Transverse colon (tissue), 4 donors: ENCODE results near the gene CDH22. TPM values are rescaled to one million over a fixed set of nuclear protein-coding genes. Genes with fewer than 3 reads are reported as not detected.

Experiments
- DNase-seq: peaks from one replicate; pipeline ENCODE4 v3.0.0-alpha.2; 2019
- H3K27ac ChIP-seq, 4 donors: fragments of 200-600 bp; sonication (generic); 2 replicates each; pipeline ENCODE4 v1.5.1; 2016 to 2018; ENCODE audit warnings: inconsistent platforms in 4 of 4
- H3K27me3 ChIP-seq: fragments of 200-600 bp; sonication (generic); 2 replicates; pipeline ENCODE4 v1.5.1; 2017; ENCODE audit warnings: inconsistent platforms
- H3K36me3 ChIP-seq, 4 donors: fragments of 200-600 bp; sonication (generic); 2 replicates each; pipeline ENCODE4 v1.5.1; 2017 to 2019; ENCODE audit warnings: inconsistent platforms in 4 of 4
- H3K4me1 ChIP-seq, 4 donors: fragments of 200-600 bp; sonication (generic); 2 replicates each; pipeline ENCODE4 v1.5.1; 2017 to 2020; ENCODE audit warnings: inconsistent platforms in 4 of 4
- H3K4me3 ChIP-seq, 4 donors: fragments of 200-600 bp; sonication (generic); 1 replicate in 1 of 4; 2 replicates in 3 of 4; pipeline versions ENCODE4 v1.5.1 to v1.6.1; 2017 to 2019; ENCODE audit warnings: inconsistent platforms in 4 of 4
- H3K9me3 ChIP-seq, 2 donors: fragments of 200-600 bp; sonication (generic); 2 replicates each; pipeline ENCODE4 v1.5.1; 2017 to 2019; ENCODE audit warnings: inconsistent platforms in 2 of 2
- EP300 ChIP-seq: sonication (generic); formaldehyde crosslinking; IDR thresholded peaks from one replicate; pipeline ENCODE4 v1.6.1; 2017; ENCODE audit warnings: antibody characterized with exemption, low read depth
- POLR2A ChIP-seq: fragments of 450-650 bp; IDR thresholded peaks from one replicate; pipeline ENCODE4 v1.6.1; 2016; ENCODE audit warnings: antibody characterized with exemption, mild to moderate bottlenecking, moderate library complexity
- POLR2AphosphoS5 ChIP-seq, 3 donors: sonication (generic); formaldehyde crosslinking; IDR thresholded peaks; one replicate each; pipeline ENCODE4 v1.6.1; 2016; ENCODE audit warnings: antibody characterized with exemption in 3 of 3
- WGBS, 2 donors: methylation state at CpG; one replicate each; pipeline ENCODE4 v1.1.5; 2018; ENCODE audit warnings: low coverage in 1 of 2; 5-methylcytosine and 5-hydroxymethylcytosine counted together
- in situ Hi-C, 4 donors: fragments of 200-750 bp; cut with MboI; loops; one replicate each; pipeline versions ENCODE4 v1.15.0 to v1.15.1; 2017; ENCODE audit warnings: low sequenced_read_pairs in 3 of 4, low pct_ligation_motif_present in 1 of 4, low pct_unique_long_range_greater_than_20kb in 1 of 4
- intact Hi-C: fragments of 100-400 bp; cut with DNase I; formaldehyde crosslinking; loops from one replicate; pipeline ENCODE4 v1.15.1; 2023; ENCODE audit warnings: low total_unique reads
- total RNA-seq, 4 donors: library from RNA; depleted of rRNA; stranded (reverse); fragments of >200 nt; gene quantifications; one replicate each; pipeline ENCODE4 v1.1.0, GENCODE V29; 2016
- TF ChIP-seq, protein P1 (sequence below), 5 experiments: fragments of 200-600 bp in 3 of 5; fragments of 450-650 bp in 2 of 5; sonication (generic) in 3 of 5; IDR thresholded peaks; 1 replicate in 2 of 5; 2 replicates in 3 of 5; pipeline ENCODE4 v1.5.1; 2016 to 2017; ENCODE audit warnings: antibody characterized with exemption in 5 of 5, inconsistent platforms in 3 of 5, mild to moderate bottlenecking in 2 of 5, moderate library complexity in 1 of 5

The CDH22 gene
- total RNA-seq, 4 donors from 2014 or later: not detected

DNA sequence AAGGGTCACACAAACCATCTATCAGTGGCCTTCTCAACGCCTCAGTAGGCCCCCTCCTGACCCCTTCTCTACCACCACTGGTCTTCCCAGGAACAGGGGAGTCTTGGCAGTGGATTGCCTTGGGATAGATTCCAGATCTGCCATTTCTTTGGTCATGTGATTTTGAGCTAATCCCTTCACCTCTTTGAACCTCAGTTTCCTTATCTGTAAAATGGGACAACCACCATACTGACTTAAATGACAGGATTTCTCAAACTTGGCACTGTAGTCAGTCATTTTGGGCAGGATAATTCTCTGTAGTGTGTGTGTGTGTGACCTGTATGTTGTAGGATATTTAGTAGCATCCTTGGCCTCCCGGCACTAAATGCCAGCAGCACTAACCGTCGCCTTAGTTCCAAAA lies 89.1 kb downstream of the CDH22 start:
- H3K27me3 ChIP-seq: peaks cover 9% of the 10 kb centered on the region
- WGBS, 2 donors: 72 to 78% methylated on average over 2 to 4 of the region's 4 CpGs
- TF ChIP-seq, protein P1, sequence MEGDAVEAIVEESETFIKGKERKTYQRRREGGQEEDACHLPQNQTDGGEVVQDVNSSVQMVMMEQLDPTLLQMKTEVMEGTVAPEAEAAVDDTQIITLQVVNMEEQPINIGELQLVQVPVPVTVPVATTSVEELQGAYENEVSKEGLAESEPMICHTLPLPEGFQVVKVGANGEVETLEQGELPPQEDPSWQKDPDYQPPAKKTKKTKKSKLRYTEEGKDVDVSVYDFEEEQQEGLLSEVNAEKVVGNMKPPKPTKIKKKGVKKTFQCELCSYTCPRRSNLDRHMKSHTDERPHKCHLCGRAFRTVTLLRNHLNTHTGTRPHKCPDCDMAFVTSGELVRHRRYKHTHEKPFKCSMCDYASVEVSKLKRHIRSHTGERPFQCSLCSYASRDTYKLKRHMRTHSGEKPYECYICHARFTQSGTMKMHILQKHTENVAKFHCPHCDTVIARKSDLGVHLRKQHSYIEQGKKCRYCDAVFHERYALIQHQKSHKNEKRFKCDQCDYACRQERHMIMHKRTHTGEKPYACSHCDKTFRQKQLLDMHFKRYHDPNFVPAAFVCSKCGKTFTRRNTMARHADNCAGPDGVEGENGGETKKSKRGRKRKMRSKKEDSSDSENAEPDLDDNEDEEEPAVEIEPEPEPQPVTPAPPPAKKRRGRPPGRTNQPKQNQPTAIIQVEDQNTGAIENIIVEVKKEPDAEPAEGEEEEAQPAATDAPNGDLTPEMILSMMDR (IDR thresholded peaks at IDR 0.05): no peak
- no peak for TF ChIP-seq POLR2AphosphoS5 (IDR thresholded peaks at IDR 0.05)
- TF ChIP-seq EP300: no peak
- in situ Hi-C loops: no loop called here
- H3K4me1 ChIP-seq: no peaks in the 10 kb centered on the region
- H3K36me3 ChIP-seq: no peaks in the 10 kb centered on the region
- no peaks in the 10 kb centered on the region for H3K9me3 ChIP-seq
- H3K4me3 ChIP-seq: no peak overlapping the region
- no peak for DNase-seq
- intact Hi-C loops: no loop called here
- H3K27ac ChIP-seq: no peak overlapping the region

GRCh38 chr20:46218656-46219055 lies 89.6 kb downstream of the CDH22 start:
- WGBS, 2 donors: 60 to 67% methylated on average over 1 to 5 of the region's 9 CpGs
- H3K9me3 ChIP-seq: no peaks in the 10 kb centered on the region
- no peak overlapping the region for H3K27ac ChIP-seq
- intact Hi-C loops (no loop called here), in situ Hi-C loops (no loop called here)
- DNase-seq: no peak
- no peaks in the 10 kb centered on the region for H3K36me3 ChIP-seq
- peaks cover 4% of the 10 kb centered on the region for H3K27me3 ChIP-seq
- H3K4me3 ChIP-seq: no peak overlapping the region
- TF ChIP-seq POLR2A: no peak
- no peaks in the 10 kb centered on the region for H3K4me1 ChIP-seq

- H3K27ac ChIP-seq: no peak overlapping the region
- no peak for DNase-seq
- H3K9me3 ChIP-seq: no peaks in the 10 kb centered on the region
- in situ Hi-C loops: no loop called here
- H3K36me3 ChIP-seq: no peaks in the 10 kb centered on the region
- no peak overlapping the region for H3K4me3 ChIP-seq
- peaks cover 13% of the 10 kb centered on the region for H3K27me3 ChIP-seq
- H3K4me1 ChIP-seq: no peaks in the 10 kb centered on the region
- TF ChIP-seq, protein P1 (IDR thresholded peaks at IDR 0.05): no peak
- intact Hi-C loops: no loop called here
These were observed 90.7 kb downstream of the CDH22 start for GRCh38 chr20:46217583-46217982.

DNA sequence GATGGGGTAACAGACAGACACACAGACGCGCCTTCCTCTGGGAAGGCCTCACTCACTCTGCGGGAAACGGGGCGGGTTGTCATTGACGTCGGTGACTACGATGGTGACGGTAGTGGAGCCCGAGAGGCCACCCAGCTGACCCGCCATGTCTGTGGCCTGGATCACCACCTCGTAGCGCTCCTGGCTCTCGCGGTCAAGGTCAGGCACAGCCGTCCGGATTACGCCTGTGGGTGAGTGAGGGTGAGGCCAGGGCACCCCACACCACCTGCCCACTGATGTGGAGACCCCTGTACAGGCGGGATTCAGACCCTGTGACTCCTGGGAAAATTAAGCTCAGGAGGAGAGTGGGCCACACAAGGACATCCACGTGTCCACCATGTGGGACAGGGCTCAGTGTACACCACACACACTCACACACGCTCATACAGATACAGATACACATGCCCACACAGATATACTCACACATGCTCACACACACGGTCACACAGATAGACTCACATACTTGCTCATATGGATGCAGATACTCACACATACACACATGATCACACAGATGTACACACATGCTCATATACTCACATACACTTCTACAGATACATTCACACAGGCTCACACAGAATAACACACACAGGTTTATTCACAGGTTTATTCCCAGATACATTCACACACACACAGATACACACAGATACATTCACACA lies 91.4 kb downstream of the CDH22 start:
- Histone ChIP-seq H3K4me3 (no peak overlapping the region), H3K9me3 (no peaks in the 10 kb centered on the region), H3K27ac (no peak overlapping the region), H3K4me1 (no peaks in the 10 kb centered on the region), H3K27me3 (peaks cover 20% of the 10 kb centered on the region), H3K36me3 (no peaks in the 10 kb centered on the region)
- in situ Hi-C loops: no loop called here
- intact Hi-C loops: no loop called here
- TF ChIP-seq EP300 (no peak), POLR2AphosphoS5 (IDR thresholded peaks at IDR 0.05) (no peak), POLR2A (no peak)
- TF ChIP-seq, protein P1 (IDR thresholded peaks at IDR 0.05): no peak
- WGBS, 2 donors: 62 to 88% methylated on average over 10 to 22 of the region's 22 CpGs
- DNase-seq: no peak
